GM13977 (cell line): Measurements from ENCODE around the gene NEAT1.
"Not testable (repeated sequence)": the region's sequence is repeated elsewhere in the genome, so short reads cannot be mapped to it uniquely, and the experiment has no call there.

ENCODE experiments used
- DNase-seq: peaks from one replicate; pipeline ENCODE4 v3.0.0; 2012; ENCODE audit warnings: low spot score
- in situ Hi-C: fragments of 300-500 bp; cut with MboI; formaldehyde crosslinking; loops from one replicate; pipeline ENCODE4 v1.12.0; 2022; ENCODE audit warnings: low sequenced_read_pairs, low pct_unique_long_range_greater_than_20kb, mixed read lengths, inconsistent platforms; ENCODE audit not compliant: unreplicated experiment
- TF ChIP-seq, protein P1 (sequence below): IDR thresholded peaks from 2 replicates; pipeline ENCODE4 v1.5.1; 2012; ENCODE audit warnings: mild to moderate bottlenecking, control low read depth; ENCODE audit not compliant: insufficient read depth; ENCODE audit errors: extremely low read depth, missing control alignments

NEAT1 gene

DNA sequence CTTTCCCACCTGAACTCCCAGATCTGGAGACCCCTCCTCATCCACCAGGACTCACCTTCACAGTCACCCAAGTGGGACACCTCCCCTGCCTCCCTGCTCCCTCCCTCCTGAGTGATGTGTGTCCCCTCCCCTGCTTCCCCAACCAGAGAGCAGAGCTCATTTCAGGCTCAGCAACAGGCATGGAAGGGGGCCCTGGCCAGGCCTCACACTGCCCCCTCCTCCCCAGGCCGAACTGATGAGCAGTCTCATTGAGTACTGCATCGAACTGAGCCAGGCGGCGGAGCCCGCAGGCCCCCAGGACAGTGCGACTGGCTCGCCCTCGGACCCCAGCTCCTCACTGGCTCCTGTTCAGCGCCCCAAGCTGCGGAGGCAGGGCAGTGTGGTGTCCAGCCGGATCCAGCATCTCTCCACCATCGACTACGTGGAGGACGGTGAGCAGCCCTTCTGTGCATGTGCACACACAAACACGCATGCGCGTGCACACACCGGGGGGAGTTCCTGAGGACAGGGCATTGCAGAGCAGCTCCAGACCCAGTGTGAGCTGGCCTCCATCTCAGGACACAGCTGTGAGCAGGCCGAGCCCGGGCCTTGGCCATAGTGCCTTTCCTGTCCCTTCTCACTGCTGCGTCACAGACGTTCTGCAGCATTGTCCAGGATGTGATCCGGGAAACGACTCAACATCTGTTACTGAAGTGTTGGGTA, 17.8 kb upstream of the NEAT1 start:
- in situ Hi-C loops: no loop called here
- TF ChIP-seq, protein P1, sequence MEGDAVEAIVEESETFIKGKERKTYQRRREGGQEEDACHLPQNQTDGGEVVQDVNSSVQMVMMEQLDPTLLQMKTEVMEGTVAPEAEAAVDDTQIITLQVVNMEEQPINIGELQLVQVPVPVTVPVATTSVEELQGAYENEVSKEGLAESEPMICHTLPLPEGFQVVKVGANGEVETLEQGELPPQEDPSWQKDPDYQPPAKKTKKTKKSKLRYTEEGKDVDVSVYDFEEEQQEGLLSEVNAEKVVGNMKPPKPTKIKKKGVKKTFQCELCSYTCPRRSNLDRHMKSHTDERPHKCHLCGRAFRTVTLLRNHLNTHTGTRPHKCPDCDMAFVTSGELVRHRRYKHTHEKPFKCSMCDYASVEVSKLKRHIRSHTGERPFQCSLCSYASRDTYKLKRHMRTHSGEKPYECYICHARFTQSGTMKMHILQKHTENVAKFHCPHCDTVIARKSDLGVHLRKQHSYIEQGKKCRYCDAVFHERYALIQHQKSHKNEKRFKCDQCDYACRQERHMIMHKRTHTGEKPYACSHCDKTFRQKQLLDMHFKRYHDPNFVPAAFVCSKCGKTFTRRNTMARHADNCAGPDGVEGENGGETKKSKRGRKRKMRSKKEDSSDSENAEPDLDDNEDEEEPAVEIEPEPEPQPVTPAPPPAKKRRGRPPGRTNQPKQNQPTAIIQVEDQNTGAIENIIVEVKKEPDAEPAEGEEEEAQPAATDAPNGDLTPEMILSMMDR: no peak
- DNase-seq: no peak

DNA sequence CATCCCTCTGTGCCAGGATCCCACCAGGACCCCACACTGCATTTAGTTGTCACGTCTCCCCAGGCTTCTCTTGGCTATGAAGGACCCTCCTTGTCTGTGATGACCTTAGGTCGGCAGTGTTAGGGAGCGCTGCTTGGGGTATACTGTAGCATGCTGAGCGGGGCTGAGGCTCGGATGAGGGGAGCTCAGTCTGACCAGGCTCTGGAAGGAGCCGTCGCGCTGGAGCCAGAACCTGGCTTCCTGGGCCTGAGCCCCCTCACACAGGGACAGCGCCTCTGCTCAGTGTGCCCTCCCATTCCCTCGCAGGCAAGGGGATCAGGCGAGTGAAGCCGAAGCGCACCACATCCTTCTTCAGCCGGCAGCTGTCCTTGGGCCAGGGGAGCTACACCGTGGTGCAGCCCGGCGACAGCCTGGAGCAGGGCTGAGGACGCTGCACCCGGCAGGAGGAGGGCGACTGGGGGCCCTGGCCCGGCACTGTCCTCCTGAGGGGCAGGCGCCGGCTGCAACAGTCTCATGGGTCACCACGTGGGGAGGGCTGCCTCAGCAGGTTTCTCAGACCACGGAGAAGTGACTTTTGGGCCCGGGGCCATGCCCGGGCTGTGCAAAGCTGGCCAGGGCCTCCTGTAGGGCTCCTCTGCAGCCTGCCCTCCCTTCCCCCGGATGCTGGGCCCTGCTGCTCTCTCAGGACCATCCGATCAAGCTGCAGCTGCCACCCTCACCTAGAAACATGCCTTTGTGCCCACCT, 11.5 kb upstream of the NEAT1 start:
- no peak for DNase-seq
- TF ChIP-seq, protein P1: no peak
- in situ Hi-C loops: loop anchor here (10.0 kb wide), 1 partner anchor 54 kb away; no protein-coding TSS in a partner anchor

GRCh38 chr11:65411681-65412070, 10.9 kb upstream of the NEAT1 start:
- in situ Hi-C loops: loop anchor here (10.0 kb wide), 1 partner anchor 53 kb away; no protein-coding TSS in a partner anchor
- TF ChIP-seq, protein P1: no peak
- DNase-seq: no peak

DNA sequence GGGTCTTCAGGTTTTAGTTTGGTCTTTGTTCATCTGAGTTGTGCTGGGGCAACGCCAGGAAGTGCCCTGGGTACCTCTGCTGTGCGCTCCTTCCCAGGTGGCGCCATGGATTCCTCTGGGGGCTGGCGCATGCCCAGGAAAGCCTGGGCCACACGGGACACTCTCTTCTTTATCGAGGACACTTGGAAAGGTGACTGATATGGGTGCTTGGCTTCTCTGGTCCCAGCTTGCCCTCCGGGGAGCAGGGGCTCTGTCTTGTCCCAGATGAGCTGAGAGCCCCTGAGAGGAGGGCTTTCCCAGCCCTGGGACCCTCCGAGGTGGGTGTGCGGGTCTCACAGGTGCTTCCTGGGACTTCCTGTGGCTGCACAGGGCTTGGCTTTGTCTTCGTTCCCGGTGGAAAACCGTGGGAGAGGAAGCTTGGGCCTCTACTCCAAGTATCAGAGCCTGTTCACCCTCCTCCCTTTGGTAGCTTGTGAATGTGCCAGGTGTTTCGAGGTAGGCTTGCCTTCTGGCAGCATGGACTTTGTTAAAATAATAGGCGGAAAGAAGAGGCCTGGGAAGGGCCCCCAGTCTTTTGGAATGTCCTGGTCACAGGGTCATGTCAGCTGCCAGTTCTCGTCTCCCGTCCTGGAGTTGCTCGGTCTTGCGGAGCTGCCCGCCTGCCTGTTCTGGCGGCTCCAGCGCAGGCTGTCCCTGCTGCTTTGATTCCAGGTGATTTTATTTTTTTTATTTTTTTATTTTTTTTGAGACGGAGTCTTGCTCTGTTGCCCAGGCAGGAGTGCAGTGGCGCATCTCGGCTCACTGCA, 10.1 kb upstream of the NEAT1 start:
- no peak for DNase-seq
- TF ChIP-seq, protein P1: no peak
- in situ Hi-C loops: loop anchor here (10.0 kb wide), 1 partner anchor 52 kb away; no protein-coding TSS in a partner anchor

DNA sequence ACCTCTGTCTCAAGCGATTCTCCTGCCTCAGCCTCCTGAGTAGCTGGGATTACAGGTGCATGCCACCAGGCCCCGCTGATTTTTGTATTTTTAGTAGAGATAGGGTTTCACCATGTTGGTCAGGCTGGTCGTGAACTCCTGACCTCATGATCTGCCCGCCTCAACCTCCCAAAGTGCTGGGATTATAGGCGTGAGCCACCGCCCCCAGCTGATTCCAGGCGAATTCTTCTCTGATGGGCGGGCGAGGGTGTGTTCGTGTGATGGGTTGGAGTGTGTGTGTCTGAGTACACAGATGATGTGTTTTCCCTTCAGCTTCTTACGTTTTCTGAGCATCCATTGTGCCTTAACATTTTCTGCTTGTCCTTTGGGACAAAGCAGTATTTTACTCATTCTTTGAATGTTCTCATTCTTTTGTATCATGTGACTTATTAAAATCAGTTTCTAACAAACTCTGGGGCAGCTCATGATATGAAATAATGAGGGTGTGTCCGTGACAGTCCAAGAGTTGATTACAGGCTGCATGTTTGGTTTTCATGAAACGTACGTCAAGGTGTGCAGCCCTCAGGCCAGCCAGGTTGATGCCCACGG, 9.4 kb upstream of the NEAT1 start:
- in situ Hi-C loops: loop anchor here (10.0 kb wide), 1 partner anchor 52 kb away; no protein-coding TSS in a partner anchor
- not testable (repeated sequence) for DNase-seq

- TF ChIP-seq, protein P1: no peak
Measured at GRCh38 chr11:65414776-65415498, 7.7 kb upstream of the NEAT1 start.

More at GRCh38 chr11:65414776-65415498, 7.7 kb upstream of the NEAT1 start:
- peak; percentile 19 for DNase-seq
- in situ Hi-C loops: loop anchor here (10.0 kb wide), 1 partner anchor 50 kb away; no protein-coding TSS in a partner anchor
